ENCODE measurements around the gene MRPL4. TPM values are rescaled to one million over a fixed set of nuclear protein-coding genes. Genes with fewer than 3 reads are reported as not detected.

MRPL4 gene
- total RNA-seq, 2 donors from 2014 or later = 33.8 to 44.2 TPM

GRCh38 chr19:10290876-10291553 is 39.0 kb downstream of the MRPL4 start:
- DNase-seq (peak in 1 of 3 donors; percentile 48), ATAC-seq (peak; percentile 19)
- Mint-ChIP-seq H3K4me3 (peak overlapping the region; percentile 90), H3K27ac (peak overlapping the region; percentile 91), H3K36me3 (ENCODE audit: low read depth) (peaks cover 7% of the 10 kb centered on the region), H3K27me3 (peaks cover 75% of the 10 kb centered on the region), H3K4me1 (peaks cover 60% of the 10 kb centered on the region)
- no peaks in the 10 kb centered on the region for H3K9me3 ChIP-seq (ENCODE audit: control insufficient read depth, low read length, poor library complexity, severe bottlenecking)

GRCh38 chr19:10291554-10292205 is 39.7 kb downstream of the MRPL4 start:
- H3K27me3 Mint-ChIP-seq = peaks cover 75% of the 10 kb centered on the region

DNA sequence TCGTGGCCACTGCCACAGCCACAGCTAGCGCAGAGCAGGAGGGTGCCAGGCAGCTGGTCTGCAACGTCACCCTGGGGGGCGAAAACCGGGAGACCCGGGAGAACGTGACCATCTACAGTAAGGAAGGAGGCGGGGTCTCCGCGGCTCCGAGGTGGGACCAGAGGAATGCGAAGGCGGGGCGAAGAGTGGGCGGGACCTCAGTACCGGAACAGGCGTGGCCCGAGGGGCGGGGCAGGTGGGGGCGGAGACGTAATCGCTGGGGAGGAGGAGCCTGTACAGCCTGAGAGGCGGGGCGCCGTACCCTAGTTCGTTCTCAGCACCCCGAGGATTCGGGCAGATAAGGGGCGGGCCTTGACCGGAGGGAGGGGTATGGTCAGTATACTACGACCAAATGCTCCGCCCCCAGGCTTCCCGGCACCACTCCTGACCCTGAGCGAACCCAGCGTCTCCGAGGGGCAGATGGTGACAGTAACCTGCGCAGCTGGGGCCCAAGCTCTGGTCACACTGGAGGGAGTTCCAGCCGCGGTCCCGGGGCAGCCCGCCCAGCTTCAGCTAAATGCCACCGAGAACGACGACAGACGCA is 40.3 kb downstream of the MRPL4 start:
- Mint-ChIP-seq H3K4me3 (peak overlapping the region; percentile 90), H3K4me1 (peaks cover 52% of the 10 kb centered on the region), H3K27me3 (peaks cover 74% of the 10 kb centered on the region), H3K36me3 (ENCODE audit: low read depth) (peaks cover 7% of the 10 kb centered on the region), H3K27ac (peak overlapping the region; percentile 91)
- DNase-seq (peak; percentile 46 to 56 (median 54)), ATAC-seq (peak; percentile 47)
- no peaks in the 10 kb centered on the region for H3K9me3 ChIP-seq (ENCODE audit: control insufficient read depth, low read length, poor library complexity, severe bottlenecking)

More at GRCh38 chr19:10291554-10292205, 39.7 kb downstream of the MRPL4 start:
- peak overlapping the region; percentile 90 for H3K4me3 Mint-ChIP-seq
- no peak for DNase-seq
- peaks cover 7% of the 10 kb centered on the region for H3K36me3 Mint-ChIP-seq (ENCODE audit: low read depth)
- H3K9me3 ChIP-seq (ENCODE audit: control insufficient read depth, low read length, poor library complexity, severe bottlenecking) = no peaks in the 10 kb centered on the region
- H3K4me1 Mint-ChIP-seq = peaks cover 57% of the 10 kb centered on the region
- ATAC-seq = no peak
- peak overlapping the region; percentile 91 for H3K27ac Mint-ChIP-seq

- Mint-ChIP-seq H3K4me1 (peaks cover 50% of the 10 kb centered on the region), H3K36me3 (ENCODE audit: low read depth) (peaks cover 7% of the 10 kb centered on the region), H3K4me3 (peak overlapping the region; percentile 90), H3K27me3 (peaks cover 66% of the 10 kb centered on the region), H3K27ac (peak overlapping the region; percentile 91)
- no peak for DNase-seq
- H3K9me3 ChIP-seq (ENCODE audit: control insufficient read depth, low read length, poor library complexity, severe bottlenecking) = no peaks in the 10 kb centered on the region
- ATAC-seq = no peak
Observed at GRCh38 chr19:10292789-10293636, 41.0 kb downstream of the MRPL4 start.

DNA sequence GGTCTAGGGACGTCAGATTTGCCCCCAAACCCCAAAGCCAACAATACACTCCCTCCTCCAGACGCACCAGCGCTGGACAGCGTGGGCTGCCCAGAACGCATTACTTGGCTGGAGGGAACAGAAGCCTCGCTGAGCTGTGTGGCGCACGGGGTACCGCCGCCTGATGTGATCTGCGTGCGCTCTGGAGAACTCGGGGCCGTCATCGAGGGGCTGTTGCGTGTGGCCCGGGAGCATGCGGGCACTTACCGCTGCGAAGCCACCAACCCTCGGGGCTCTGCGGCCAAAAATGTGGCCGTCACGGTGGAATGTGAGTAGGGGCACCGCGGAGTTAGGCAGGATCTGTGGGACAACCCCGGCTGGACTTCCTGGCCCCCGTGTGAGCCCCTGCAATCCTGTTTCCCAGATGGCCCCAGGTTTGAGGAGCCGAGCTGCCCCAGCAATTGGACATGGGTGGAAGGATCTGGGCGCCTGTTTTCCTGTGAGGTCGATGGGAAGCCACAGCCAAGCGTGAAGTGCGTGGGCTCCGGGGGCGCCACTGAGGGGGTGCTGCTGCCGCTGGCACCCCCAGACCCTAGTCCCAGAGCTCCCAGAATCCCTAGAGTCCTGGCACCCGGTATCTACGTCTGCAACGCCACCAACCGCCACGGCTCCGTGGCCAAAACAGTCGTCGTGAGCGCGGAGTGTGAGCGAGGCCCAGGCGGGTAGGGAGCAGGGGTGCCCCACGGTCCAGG is 41.8 kb downstream of the MRPL4 start:
- Mint-ChIP-seq H3K27ac (peak overlapping the region; percentile 91), H3K4me3 (peak overlapping the region; percentile 90), H3K4me1 (peaks cover 46% of the 10 kb centered on the region), H3K27me3 (peaks cover 60% of the 10 kb centered on the region), H3K36me3 (ENCODE audit: low read depth) (peaks cover 7% of the 10 kb centered on the region)
- no peak for DNase-seq
- H3K9me3 ChIP-seq (ENCODE audit: control insufficient read depth, low read length, poor library complexity, severe bottlenecking) = no peaks in the 10 kb centered on the region
- ATAC-seq = no peak

GRCh38 chr19:10294368-10294697 is 42.3 kb downstream of the MRPL4 start:
- peaks cover 7% of the 10 kb centered on the region for H3K36me3 Mint-ChIP-seq (ENCODE audit: low read depth)
- peak overlapping the region; percentile 91 for H3K27ac Mint-ChIP-seq
- ATAC-seq (no peak), DNase-seq (no peak)
- peaks cover 40% of the 10 kb centered on the region for H3K4me1 Mint-ChIP-seq
- peak overlapping the region; percentile 90 for H3K4me3 Mint-ChIP-seq
- H3K9me3 ChIP-seq (ENCODE audit: control insufficient read depth, low read length, poor library complexity, severe bottlenecking) = no peaks in the 10 kb centered on the region
- peaks cover 55% of the 10 kb centered on the region for H3K27me3 Mint-ChIP-seq

DNA sequence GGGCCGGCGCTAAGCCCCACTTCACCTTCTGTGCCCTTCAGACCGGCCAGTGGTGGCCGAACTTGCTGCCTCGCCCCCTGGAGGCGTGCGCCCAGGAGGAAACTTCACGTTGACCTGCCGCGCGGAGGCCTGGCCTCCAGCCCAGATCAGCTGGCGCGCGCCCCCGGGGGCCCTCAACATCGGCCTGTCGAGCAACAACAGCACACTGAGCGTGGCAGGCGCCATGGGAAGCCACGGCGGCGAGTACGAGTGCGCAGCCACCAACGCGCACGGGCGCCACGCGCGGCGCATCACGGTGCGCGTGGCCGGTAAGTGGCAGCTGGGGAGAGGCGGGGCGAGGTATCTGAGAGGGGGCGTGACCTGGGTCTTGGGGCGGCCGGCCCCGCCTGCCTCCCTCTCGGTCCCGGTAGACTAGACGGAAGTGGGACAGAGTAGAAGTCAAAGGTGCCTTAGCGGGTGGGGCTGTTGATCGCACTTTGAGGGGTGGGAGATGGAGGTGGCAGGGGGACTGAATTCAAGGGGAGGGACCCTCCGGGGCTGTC is 43.4 kb downstream of the MRPL4 start:
- H3K9me3 ChIP-seq (ENCODE audit: control insufficient read depth, low read length, poor library complexity, severe bottlenecking) = no peaks in the 10 kb centered on the region
- peak; percentile 74 for ATAC-seq
- DNase-seq = peak; percentile 49 to 69 (median 61)
- Mint-ChIP-seq H3K27ac (peak overlapping the region; percentile 91), H3K4me1 (peaks cover 33% of the 10 kb centered on the region), H3K36me3 (ENCODE audit: low read depth) (peaks cover 5% of the 10 kb centered on the region), H3K27me3 (peaks cover 50% of the 10 kb centered on the region), H3K4me3 (peak overlapping the region; percentile 90)

- Mint-ChIP-seq H3K27ac (peak overlapping the region; percentile 91), H3K4me3 (peak overlapping the region; percentile 90), H3K27me3 (peaks cover 43% of the 10 kb centered on the region), H3K36me3 (ENCODE audit: low read depth) (peaks cover 5% of the 10 kb centered on the region), H3K4me1 (peaks cover 27% of the 10 kb centered on the region)
- DNase-seq = no peak
- no peak for ATAC-seq
- no peaks in the 10 kb centered on the region for H3K9me3 ChIP-seq (ENCODE audit: control insufficient read depth, low read length, poor library complexity, severe bottlenecking)
Observed at GRCh38 chr19:10295847-10296591, 44.0 kb downstream of the MRPL4 start.

DNA sequence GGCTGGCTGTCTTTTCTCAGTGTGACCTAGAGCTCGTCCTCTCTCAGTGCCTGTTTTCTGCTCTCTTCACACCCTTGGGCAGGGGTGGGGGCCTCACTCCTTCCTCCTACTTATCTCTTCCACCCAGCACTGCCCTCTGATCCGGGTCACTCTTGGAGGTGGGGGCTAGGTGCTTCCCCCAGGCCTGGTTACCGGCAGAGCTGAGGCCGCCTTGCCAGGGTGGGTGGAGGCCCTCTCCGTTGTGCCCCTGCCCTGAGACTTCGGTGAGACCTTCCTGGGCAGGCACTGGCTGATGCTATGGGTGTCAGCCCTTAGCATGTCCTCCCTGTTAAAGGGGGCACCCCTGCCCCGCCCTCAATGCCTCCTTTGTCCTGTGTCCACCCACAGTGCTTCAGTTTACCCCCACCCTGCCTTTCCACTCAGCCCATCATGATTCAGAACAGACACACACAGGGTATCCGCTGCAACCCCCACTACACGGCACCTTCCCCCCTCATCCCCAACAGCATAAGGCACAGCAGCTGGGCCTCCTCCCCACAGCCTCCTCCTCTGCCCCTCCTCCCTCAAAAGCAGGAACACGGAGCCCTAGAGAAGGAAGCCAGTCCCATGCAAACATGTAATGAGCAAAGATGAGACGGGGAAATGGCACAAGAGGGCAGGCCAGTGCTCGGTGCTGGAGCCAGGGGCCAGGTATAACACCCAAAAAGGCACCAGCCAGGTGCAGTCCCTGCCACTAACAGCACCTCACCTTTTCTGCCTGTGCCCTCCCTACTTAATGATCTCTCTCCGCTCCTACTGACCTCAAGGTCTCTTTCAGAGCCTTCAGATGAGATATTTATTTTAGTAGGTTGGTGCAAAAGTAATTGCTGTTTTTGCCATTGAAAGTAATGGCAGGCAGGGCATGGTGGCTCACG is 47.8 kb downstream of the MRPL4 start:
- peaks cover 13% of the 10 kb centered on the region for H3K4me1 Mint-ChIP-seq
- peaks cover 8% of the 10 kb centered on the region for H3K27me3 Mint-ChIP-seq
- no peak overlapping the region for H3K27ac Mint-ChIP-seq
- ATAC-seq (no peak), DNase-seq (no peak)
- no peaks in the 10 kb centered on the region for H3K36me3 Mint-ChIP-seq (ENCODE audit: low read depth)
- H3K4me3 Mint-ChIP-seq = peak overlapping the region; percentile 39
- no peaks in the 10 kb centered on the region for H3K9me3 ChIP-seq (ENCODE audit: control insufficient read depth, low read length, poor library complexity, severe bottlenecking)

DNA sequence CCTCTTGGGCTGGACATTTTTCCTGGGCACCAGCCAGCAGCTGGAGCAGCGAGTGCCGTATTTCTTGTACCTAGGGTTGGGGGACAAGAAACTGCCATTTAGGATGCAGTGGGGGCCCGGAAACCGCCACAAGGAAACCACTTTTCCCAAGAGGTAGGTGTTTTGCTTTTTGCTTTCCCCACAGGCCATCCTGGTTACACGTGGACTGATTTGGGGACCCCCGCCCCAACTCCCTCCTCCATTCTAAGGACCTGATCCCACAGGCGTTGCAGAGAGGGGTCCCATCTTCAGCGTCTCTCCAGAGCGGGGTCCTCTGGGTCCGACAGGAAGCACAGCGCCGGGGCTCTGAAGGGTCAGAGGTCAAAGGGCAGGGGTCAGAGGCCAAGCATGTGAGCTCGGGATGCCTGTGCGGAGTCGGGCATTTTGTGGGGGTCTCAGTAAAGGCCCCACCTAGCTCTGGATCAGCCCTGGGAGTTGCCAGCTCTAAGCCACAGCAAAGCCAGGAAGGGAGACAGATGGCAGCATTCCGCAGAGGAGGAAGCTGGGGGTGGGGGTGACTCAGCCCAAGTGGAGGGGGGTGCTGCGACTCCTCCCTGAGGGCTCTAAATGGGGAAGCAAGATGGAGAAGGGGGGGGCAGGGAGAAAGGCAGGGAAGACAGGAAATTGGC is 53.3 kb downstream of the MRPL4 start:
- Mint-ChIP-seq H3K27ac (no peak overlapping the region), H3K4me1 (peaks cover 5% of the 10 kb centered on the region), H3K27me3 (no peaks in the 10 kb centered on the region), H3K36me3 (ENCODE audit: low read depth) (no peaks in the 10 kb centered on the region), H3K4me3 (no peak overlapping the region)
- ATAC-seq (no peak), DNase-seq (no peak)
- no peaks in the 10 kb centered on the region for H3K9me3 ChIP-seq (ENCODE audit: control insufficient read depth, low read length, poor library complexity, severe bottlenecking)

DNA sequence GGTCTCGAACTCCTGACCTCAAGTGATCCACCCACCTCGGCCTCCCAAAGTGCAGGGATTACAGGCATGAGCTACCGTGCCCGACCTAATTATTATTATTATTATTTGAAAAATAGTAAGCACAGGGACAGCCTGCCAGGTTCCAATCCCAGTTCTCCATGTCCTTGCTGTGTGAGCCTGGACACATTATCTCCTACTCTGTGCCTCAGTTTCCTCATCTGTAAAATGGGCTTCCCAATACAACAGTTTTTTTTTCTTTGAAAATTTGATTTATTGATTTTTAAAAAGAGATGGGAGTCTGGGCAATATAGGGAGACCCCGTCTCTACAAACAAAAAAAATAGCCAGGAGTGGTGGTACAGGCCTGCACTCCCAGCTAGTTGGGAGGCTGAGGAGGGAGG is 54.3 kb downstream of the MRPL4 start:
- no peak for DNase-seq
- Mint-ChIP-seq H3K4me1 (peaks cover 5% of the 10 kb centered on the region), H3K4me3 (no peak overlapping the region), H3K27me3 (no peaks in the 10 kb centered on the region), H3K27ac (no peak overlapping the region), H3K36me3 (ENCODE audit: low read depth) (no peaks in the 10 kb centered on the region)
- H3K9me3 ChIP-seq (ENCODE audit: control insufficient read depth, low read length, poor library complexity, severe bottlenecking) = no peaks in the 10 kb centered on the region
- no peak for ATAC-seq
